IMR-90 (cell line): ENCODE measurements around the gene ROCK1.
A peak's percentile ranks its signal among the peaks of the same experiment; 100 is the strongest.

Experiments used
- BHLHE40 ChIP-seq: fragments of 150-350 bp; IDR thresholded peaks from 2 replicates; pipeline ENCODE4 v1.6.1; 2016; ENCODE audit warnings: mild to moderate bottlenecking, low read depth, low read length
- CTCF ChIP-seq: conservative IDR thresholded peaks from 2 replicates; pipeline ENCODE4 v1.5.1; 2012; ENCODE audit warnings: mild to moderate bottlenecking, low read depth, low read length, improper control_type of control experiment
- ELK1 ChIP-seq: fragments of 150-350 bp; IDR thresholded peaks from 2 replicates; pipeline ENCODE4 v1.6.1; 2016; ENCODE audit warnings: low read depth, mild to moderate bottlenecking, low read length, moderate library complexity, borderline replicate concordance
- MAZ ChIP-seq: IDR thresholded peaks from 2 replicates; pipeline ENCODE4 v1.6.1; 2012; ENCODE audit warnings: low read depth, mild to moderate bottlenecking, low read length, improper control_type of control experiment, moderate library complexity, borderline replicate concordance
- MXI1 ChIP-seq: IDR thresholded peaks from 2 replicates; pipeline ENCODE4 v1.6.1; 2012; ENCODE audit warnings: low read depth, mild to moderate bottlenecking, low read length, moderate library complexity, borderline replicate concordance
- NFE2L2 ChIP-seq: fragments of 150-350 bp; IDR thresholded peaks from 2 replicates; pipeline ENCODE4 v1.6.1; 2016; ENCODE audit warnings: low read depth, mild to moderate bottlenecking, low read length
- POLR2A ChIP-seq: IDR thresholded peaks from 2 replicates; pipeline ENCODE4 v1.6.1; 2012; ENCODE audit warnings: mild to moderate bottlenecking, low read depth, low read length
- RCOR1 ChIP-seq: IDR thresholded peaks from 2 replicates; pipeline ENCODE4 v1.6.1; 2012; ENCODE audit warnings: mild to moderate bottlenecking, low read length, improper control_type of control experiment; ENCODE audit not compliant: insufficient replicate concordance
- USF2 ChIP-seq: fragments of 150-350 bp; IDR thresholded peaks from 2 replicates; pipeline ENCODE4 v1.6.1; 2017; ENCODE audit warnings: mild to moderate bottlenecking, antibody characterized with exemption, low read length, low read depth

GRCh38 chr18:21111346-21112139 is at the start of gene ROCK1:
- TF ChIP-seq NFE2L2 (no peak), POLR2A (peak; percentile 79), CTCF (no peak), MAZ (peak; percentile 55; the same call in 1 of the 2 replicates), MXI1 (peak; percentile 4; the same call in 1 of the 2 replicates), USF2 (no peak), BHLHE40 (no peak), ELK1 (no peak), RCOR1 (no peak)
